Neural cell (in vitro differentiated cells): ENCODE results near the gene SIK3. TPM values are rescaled to one million over a fixed set of nuclear protein-coding genes. Genes with fewer than 3 reads are reported as not detected.

ENCODE experiments used
- H2AFZ ChIP-seq: fragments of 200-600, 300-800 bp; sonication (generic), shearing (Covaris generic); 2 replicates; pipeline ENCODE4 v1.6.0; 2014; ENCODE audit warnings: low read depth, mild to moderate bottlenecking, antibody characterized with exemption, low read length, moderate library complexity
- H3F3A ChIP-seq: fragments of 200-600 bp; shearing (Covaris generic); 2 replicates; pipeline ENCODE4 v1.6.1; 2016; ENCODE audit warnings: mild to moderate bottlenecking, moderate library complexity, mixed read lengths, antibody characterized with exemption, low read length; ENCODE audit not compliant: insufficient read depth, poor library complexity, severe bottlenecking
- H3K27ac ChIP-seq: fragments of 200-600, 300-800 bp; sonication (generic), shearing (Covaris generic); 2 replicates; pipeline ENCODE4 v1.5.1; 2014; ENCODE audit warnings: mild to moderate bottlenecking, low read length, moderate library complexity
- H3K27me3 ChIP-seq: fragments of 300-800, 200-600 bp; sonication (generic), shearing (Covaris generic); 2 replicates; pipeline ENCODE4 v1.6.0; 2014; ENCODE audit warnings: mild to moderate bottlenecking, low read depth, low read length, moderate library complexity; ENCODE audit not compliant: insufficient read depth
- H3K36me3 ChIP-seq: fragments of 300-800, 200-600 bp; sonication (generic), shearing (Covaris generic); 2 replicates; pipeline ENCODE4 v1.5.1; 2014; ENCODE audit warnings: mild to moderate bottlenecking, antibody characterized with exemption, low read length, moderate library complexity; ENCODE audit not compliant: insufficient read depth
- H3K4me2 ChIP-seq: fragments of 300-800, 200-600 bp; sonication (generic), shearing (Covaris generic); 2 replicates; pipeline ENCODE4 v1.6.0; 2014; ENCODE audit warnings: mild to moderate bottlenecking, low read length
- H3K4me3 ChIP-seq: fragments of 300-800, 200-600 bp; sonication (generic), shearing (Covaris generic); 2 replicates; pipeline ENCODE4 v1.5.1; 2014; ENCODE audit warnings: mild to moderate bottlenecking, low read length, moderate library complexity
- H3K79me2 ChIP-seq: fragments of 200-600 bp; shearing (Covaris generic); replicated peaks from 2 replicates; pipeline ENCODE4 v1.6.0; 2014; ENCODE audit warnings: mild to moderate bottlenecking, low read length, moderate library complexity; ENCODE audit not compliant: insufficient read depth
- H3K9ac ChIP-seq: fragments of 300-800, 200-600 bp; sonication (generic), shearing (Covaris generic); 2 replicates; pipeline ENCODE4 v1.6.1; 2016; ENCODE audit warnings: mild to moderate bottlenecking, low read length, mixed read lengths
- H3K9me2 ChIP-seq: fragments of 200-600 bp; shearing (Covaris generic); 2 replicates; pipeline ENCODE4 v1.6.1; 2016; ENCODE audit warnings: mild to moderate bottlenecking, low read length, mixed read lengths; ENCODE audit not compliant: insufficient read depth
- H3K9me3 ChIP-seq: fragments of 200-600, 300-800 bp; sonication (generic), shearing (Covaris generic); 2 replicates; pipeline ENCODE4 v1.6.1; 2016; ENCODE audit warnings: mild to moderate bottlenecking, mixed run types, low read length, moderate library complexity, mixed read lengths
- H4K20me1 ChIP-seq: fragments of 200-600 bp; shearing (Covaris generic); 2 replicates; pipeline ENCODE4 v1.6.1; 2016; ENCODE audit warnings: mild to moderate bottlenecking, mixed run types; ENCODE audit not compliant: insufficient read depth
- CTCF ChIP-seq: fragments of 450-650 bp; IDR thresholded peaks from 2 replicates; pipeline ENCODE4 v1.5.1; 2014; ENCODE audit warnings: antibody characterized with exemption, mild to moderate bottlenecking, moderate library complexity; ENCODE audit not compliant: poor library complexity, severe bottlenecking
- EP300 ChIP-seq: fragments of 450-650 bp; conservative IDR thresholded peaks from 2 replicates; pipeline ENCODE4 v1.6.1; 2014; ENCODE audit warnings: antibody characterized with exemption, mild to moderate bottlenecking, moderate library complexity; ENCODE audit not compliant: poor library complexity, severe bottlenecking
- EZH2 ChIP-seq: fragments of 200-600, 300-800 bp; shearing (Covaris generic), sonication (generic); IDR thresholded peaks from 2 replicates; pipeline ENCODE4 v1.6.1; 2014; ENCODE audit warnings: antibody characterized with exemption, low read length, borderline replicate concordance, mild to moderate bottlenecking; ENCODE audit not compliant: insufficient read depth, poor library complexity, severe bottlenecking
- MXI1 ChIP-seq: fragments of 450-650 bp; conservative IDR thresholded peaks from 2 replicates; pipeline ENCODE4 v1.6.1; 2014; ENCODE audit warnings: antibody characterized with exemption, mild to moderate bottlenecking; ENCODE audit not compliant: poor library complexity, severe bottlenecking
- POLR2AphosphoS5 ChIP-seq: IDR thresholded peaks from 2 replicates; pipeline ENCODE4 v1.6.1; 2012
- RAD21 ChIP-seq: fragments of 450-650 bp; conservative IDR thresholded peaks from 2 replicates; pipeline ENCODE4 v1.6.1; 2014; ENCODE audit warnings: antibody characterized with exemption, mild to moderate bottlenecking, moderate library complexity
- REST ChIP-seq: IDR thresholded peaks from 2 replicates; pipeline ENCODE4 v1.6.1; 2012; ENCODE audit warnings: borderline replicate concordance
- SMC3 ChIP-seq: fragments of 450-650 bp; conservative IDR thresholded peaks from 2 replicates; pipeline ENCODE4 v1.6.1; 2014; ENCODE audit warnings: antibody characterized with exemption, mild to moderate bottlenecking, moderate library complexity; ENCODE audit not compliant: poor library complexity
- TAF1 ChIP-seq: IDR thresholded peaks from 2 replicates; pipeline ENCODE4 v1.6.1; 2012; ENCODE audit warnings: low read depth
- polyA minus RNA-seq: library from RNA; depleted of rRNA, polyadenylated mRNA; stranded (reverse); fragments of >200 nt; gene quantifications from 2 replicates; pipeline ENCODE4 v1.2.3, GENCODE V29; 2014
- polyA plus RNA-seq: library from polyadenylated mRNA; depleted of rRNA; stranded (reverse); fragments of >200 nt; gene quantifications from 2 replicates; pipeline ENCODE4 v1.2.3, GENCODE V29; 2014

The SIK3 gene
- 10.7 and 11.2 TPM in 2 replicates for polyA plus RNA-seq
- polyA minus RNA-seq, result 37.5 and 59.8 TPM in 2 replicates

DNA sequence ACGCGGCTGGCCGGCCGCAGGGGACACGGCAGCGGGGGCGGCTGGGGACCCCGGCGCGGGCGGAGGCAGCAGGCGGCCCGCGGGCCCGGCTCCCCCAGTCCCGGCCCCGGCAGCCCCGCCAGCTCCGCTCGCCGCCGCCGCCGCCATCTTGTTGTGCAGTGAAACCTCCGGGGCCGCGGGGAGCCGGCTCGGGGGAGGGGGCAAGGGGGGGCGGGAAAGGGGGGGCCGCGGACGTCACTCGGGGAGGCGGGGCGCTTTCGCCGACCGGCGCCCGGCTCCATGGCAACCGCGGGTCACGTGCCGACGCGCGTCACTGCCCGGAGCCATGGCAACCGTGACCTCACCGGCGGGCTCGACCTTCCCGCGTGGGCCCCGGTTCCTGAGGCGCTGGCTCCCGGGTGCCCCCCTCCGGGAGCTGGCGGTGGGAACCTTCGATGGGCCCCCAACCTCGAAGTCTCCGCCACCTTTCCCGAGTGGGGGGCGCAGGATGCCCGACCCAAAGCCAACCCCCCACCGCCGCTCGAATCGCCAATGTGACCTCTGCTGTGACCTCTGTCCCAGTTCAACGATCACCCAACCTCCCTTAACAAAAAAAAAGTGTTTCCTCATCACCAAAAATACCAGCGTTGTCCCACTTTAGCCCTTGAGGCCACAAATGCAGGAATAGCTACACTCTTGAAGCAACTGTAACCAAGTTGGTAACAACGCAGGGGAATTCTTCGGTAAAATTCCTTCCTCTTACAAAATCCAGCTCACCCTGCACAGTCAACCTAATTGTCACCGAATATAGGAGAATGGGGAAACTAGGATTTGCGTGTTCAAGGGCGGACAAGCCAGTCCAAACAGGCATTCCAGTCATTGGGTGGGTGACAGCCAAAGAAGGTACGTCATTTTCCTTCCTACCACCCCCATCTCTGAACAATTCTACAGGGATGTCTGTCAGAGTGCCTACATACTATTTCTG lies at the start of gene SIK3:
Gene SIK3, minus strand, starts transcription at position 160 of the 964 bp plus-strand sequence. Its CDS starts 13 bp downstream, at position 147.
- H3K79me2 ChIP-seq, result peaks cover 48% of the 10 kb centered on the region
- TF ChIP-seq RAD21, result peak; percentile 39
- TF ChIP-seq EP300, result peak; percentile 75
- no peak for TF ChIP-seq TAF1
- TF ChIP-seq SMC3, result peak; percentile 34
- peak; percentile 86 for TF ChIP-seq POLR2AphosphoS5
- peak; percentile 80 for TF ChIP-seq MXI1
- TF ChIP-seq REST, result no peak
- TF ChIP-seq EZH2, result no peak
- peak; percentile 42 for TF ChIP-seq CTCF
- H2AFZ ChIP-seq, result peak within 1 kb of the TSS; percentile 97

GRCh38 chr11:117146521-117146920 lies 48.3 kb upstream of the SIK3 start:
- no peaks in the 10 kb centered on the region for H3K27me3 ChIP-seq
- H3K9me3 ChIP-seq, result no peaks in the 10 kb centered on the region
- no peak overlapping the region for H3K27ac ChIP-seq
- H2AFZ ChIP-seq, result no peak overlapping the region
- H3K9me2 ChIP-seq, result no peaks in the 10 kb centered on the region
- no peaks in the 10 kb centered on the region for H3F3A ChIP-seq
- peaks cover 9% of the 10 kb centered on the region for H4K20me1 ChIP-seq
- H3K4me2 ChIP-seq, result no peak overlapping the region
- peak overlapping the region; percentile 88 for H3K4me3 ChIP-seq
- no peak overlapping the region for H3K9ac ChIP-seq
- TF ChIP-seq RAD21, result no peak
- TF ChIP-seq MXI1, result no peak
- TF ChIP-seq TAF1, result no peak
- TF ChIP-seq EZH2, result no peak
- no peak for TF ChIP-seq CTCF
- no peak for TF ChIP-seq SMC3
- no peak for TF ChIP-seq REST
- TF ChIP-seq POLR2AphosphoS5, result no peak
- TF ChIP-seq EP300, result no peak
- no peaks in the 10 kb centered on the region for H3K36me3 ChIP-seq
- H3K79me2 ChIP-seq, result peaks cover 62% of the 10 kb centered on the region

More for the DNA sequence above, at the start of gene SIK3:
- Histone ChIP-seq H3K27me3 (no peaks in the 10 kb centered on the region), H4K20me1 (no peaks in the 10 kb centered on the region), H3K9me3 (no peaks in the 10 kb centered on the region), H3K27ac (peak within 1 kb of the TSS; percentile 98), H3K36me3 (no peaks in the 10 kb centered on the region), H3K4me2 (peak within 1 kb of the TSS; percentile 96), H3K9ac (peak within 1 kb of the TSS; percentile 96), H3K9me2 (no peaks in the 10 kb centered on the region), H3K4me3 (peak within 1 kb of the TSS; percentile 86), H3F3A (no peaks in the 10 kb centered on the region)
